Measurements from ENCODE around the gene MIEN1.

DNA sequence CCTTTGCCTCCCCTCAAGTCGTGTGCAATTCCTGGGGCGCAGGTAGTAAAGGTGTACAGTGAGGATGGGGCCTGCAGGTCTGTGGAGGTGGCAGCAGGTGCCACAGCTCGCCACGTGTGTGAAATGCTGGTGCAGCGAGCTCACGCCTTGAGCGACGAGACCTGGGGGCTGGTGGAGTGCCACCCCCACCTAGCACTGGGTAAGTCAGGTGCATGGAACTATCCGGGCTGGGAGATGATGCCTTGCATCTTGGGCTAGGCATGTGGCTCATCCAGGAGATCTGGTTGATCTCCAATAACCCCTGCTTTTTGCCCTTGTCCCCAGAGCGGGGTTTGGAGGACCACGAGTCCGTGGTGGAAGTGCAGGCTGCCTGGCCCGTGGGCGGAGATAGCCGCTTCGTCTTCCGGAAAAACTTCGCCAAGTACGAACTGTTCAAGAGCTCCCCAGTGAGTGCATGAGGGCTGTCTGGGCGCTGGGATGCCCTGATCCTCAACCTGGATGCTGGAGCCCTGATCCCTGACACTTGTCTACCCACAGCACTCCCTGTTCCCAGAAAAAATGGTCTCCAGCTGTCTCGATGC is 12.6 kb upstream of the MIEN1 start:
- no peak for TF ChIP-seq ZNF274 (IDR thresholded peaks at IDR 0.05; ENCODE audit: low read depth, low read length)
- TF ChIP-seq YY1 (IDR thresholded peaks at IDR 0.05; ENCODE audit: insufficient read depth, insufficient read length): no peak
